ENCODE measurements around the gene CSNK2A1. TPM values are rescaled to one million over a fixed set of nuclear protein-coding genes. Genes with fewer than 3 reads are reported as not detected.

CSNK2A1 gene
- total RNA-seq, 2 donors from 2014 or later, result 84.5 to 125 TPM

- Histone ChIP-seq H3K9me3 (no peaks in the 10 kb centered on the region), H3K27me3 (no peaks in the 10 kb centered on the region), H3K27ac (no peak overlapping the region), H3K36me3 (peaks cover 78% of the 10 kb centered on the region), H3K4me1 (peaks cover 0 to 16% of the 10 kb centered on the region in 2 donors), H3K4me3 (no peak overlapping the region)
- no peak for TF ChIP-seq CTCF (IDR thresholded peaks at IDR 0.05)
- no peak for DNase-seq (ENCODE audit: low spot score)
Measured at GRCh38 chr20:440636-441035, 103.0 kb downstream of the CSNK2A1 start.

GRCh38 chr20:440148-440547, 103.4 kb downstream of the CSNK2A1 start:
- H3K27me3 ChIP-seq, result no peaks in the 10 kb centered on the region
- no peaks in the 10 kb centered on the region for H3K9me3 ChIP-seq
- no peak overlapping the region for H3K27ac ChIP-seq
- H3K4me1 ChIP-seq, result peaks cover 0 to 12% of the 10 kb centered on the region in 2 donors
- TF ChIP-seq CTCF (IDR thresholded peaks at IDR 0.05), result no peak
- DNase-seq (ENCODE audit: low spot score), result no peak
- H3K36me3 ChIP-seq, result peaks cover 83% of the 10 kb centered on the region
- H3K4me3 ChIP-seq, result no peak overlapping the region

GRCh38 chr20:438571-439469, 104.8 kb downstream of the CSNK2A1 start:
- no peak overlapping the region for H3K27ac ChIP-seq
- no peaks in the 10 kb centered on the region for H3K9me3 ChIP-seq
- no peak for TF ChIP-seq CTCF (IDR thresholded peaks at IDR 0.05)
- peaks cover 0 to under 1% of the 10 kb centered on the region in 2 donors for H3K4me1 ChIP-seq
- H3K27me3 ChIP-seq, result no peaks in the 10 kb centered on the region
- no peak overlapping the region for H3K4me3 ChIP-seq
- DNase-seq (ENCODE audit: low spot score), result no peak
- peaks cover 79% of the 10 kb centered on the region for H3K36me3 ChIP-seq

- Histone ChIP-seq H3K4me1 (peaks cover 0 to 8% of the 10 kb centered on the region in 2 donors), H3K9me3 (no peaks in the 10 kb centered on the region), H3K4me3 (no peak overlapping the region), H3K27ac (no peak overlapping the region), H3K27me3 (no peaks in the 10 kb centered on the region), H3K36me3 (peaks cover 71% of the 10 kb centered on the region)
- no peak for DNase-seq (ENCODE audit: low spot score)
- no peak for TF ChIP-seq CTCF (IDR thresholded peaks at IDR 0.05)
Measured at GRCh38 chr20:437787-438486, 105.7 kb downstream of the CSNK2A1 start.

- H3K4me3 ChIP-seq, result no peak overlapping the region
- no peaks in the 10 kb centered on the region for H3K9me3 ChIP-seq
- H3K27me3 ChIP-seq, result no peaks in the 10 kb centered on the region
- no peak overlapping the region for H3K27ac ChIP-seq
- H3K36me3 ChIP-seq, result peaks cover 68% of the 10 kb centered on the region
- no peak for TF ChIP-seq CTCF (IDR thresholded peaks at IDR 0.05)
- H3K4me1 ChIP-seq, result peaks cover 0 to 22% of the 10 kb centered on the region in 2 donors
- DNase-seq (ENCODE audit: low spot score), result no peak
Measured at GRCh38 chr20:436476-436875, 107.1 kb downstream of the CSNK2A1 start.

Measured in right atrium auricular region (tissue), 2 donors.